ENCODE measurements around the gene SCAMP5. TPM values are rescaled to one million over a fixed set of nuclear protein-coding genes. Genes with fewer than 3 reads are reported as not detected.

The SCAMP5 gene
- total RNA-seq, 1 experiment from 2014 or later, result 10.7 TPM

GRCh38 chr15:75063889-75064288 lies 68.5 kb downstream of the SCAMP5 start:
- no peak for DNase-seq
- peaks cover 19% of the 10 kb centered on the region for H3K36me3 Mint-ChIP-seq (ENCODE audit: insufficient read depth, unreplicated experiment)
- no peaks in the 10 kb centered on the region for H3K9me3 Mint-ChIP-seq (ENCODE audit: low read depth, unreplicated experiment)
- no peak overlapping the region for H3K4me3 Mint-ChIP-seq (ENCODE audit: low read depth, unreplicated experiment)
- CTCF ChIA-PET, result no interaction called here
- TSS peak; percentile 15 for BruUV-seq (replicated peaks)
- H3K4me1 Mint-ChIP-seq (ENCODE audit: low read depth, unreplicated experiment), result peaks cover 65% of the 10 kb centered on the region
- TF ChIP-seq, protein P1, sequence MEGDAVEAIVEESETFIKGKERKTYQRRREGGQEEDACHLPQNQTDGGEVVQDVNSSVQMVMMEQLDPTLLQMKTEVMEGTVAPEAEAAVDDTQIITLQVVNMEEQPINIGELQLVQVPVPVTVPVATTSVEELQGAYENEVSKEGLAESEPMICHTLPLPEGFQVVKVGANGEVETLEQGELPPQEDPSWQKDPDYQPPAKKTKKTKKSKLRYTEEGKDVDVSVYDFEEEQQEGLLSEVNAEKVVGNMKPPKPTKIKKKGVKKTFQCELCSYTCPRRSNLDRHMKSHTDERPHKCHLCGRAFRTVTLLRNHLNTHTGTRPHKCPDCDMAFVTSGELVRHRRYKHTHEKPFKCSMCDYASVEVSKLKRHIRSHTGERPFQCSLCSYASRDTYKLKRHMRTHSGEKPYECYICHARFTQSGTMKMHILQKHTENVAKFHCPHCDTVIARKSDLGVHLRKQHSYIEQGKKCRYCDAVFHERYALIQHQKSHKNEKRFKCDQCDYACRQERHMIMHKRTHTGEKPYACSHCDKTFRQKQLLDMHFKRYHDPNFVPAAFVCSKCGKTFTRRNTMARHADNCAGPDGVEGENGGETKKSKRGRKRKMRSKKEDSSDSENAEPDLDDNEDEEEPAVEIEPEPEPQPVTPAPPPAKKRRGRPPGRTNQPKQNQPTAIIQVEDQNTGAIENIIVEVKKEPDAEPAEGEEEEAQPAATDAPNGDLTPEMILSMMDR (IDR thresholded peaks at IDR 0.05; ENCODE audit: unreplicated experiment), result no peak
- intact Hi-C loops (cut with micrococcal nuclease; ENCODE audit: unreplicated experiment), result no loop called here
- H3K27ac Mint-ChIP-seq (ENCODE audit: unreplicated experiment), result peak overlapping the region; percentile 72
- H3K27me3 Mint-ChIP-seq (ENCODE audit: unreplicated experiment), result no peaks in the 10 kb centered on the region

DNA sequence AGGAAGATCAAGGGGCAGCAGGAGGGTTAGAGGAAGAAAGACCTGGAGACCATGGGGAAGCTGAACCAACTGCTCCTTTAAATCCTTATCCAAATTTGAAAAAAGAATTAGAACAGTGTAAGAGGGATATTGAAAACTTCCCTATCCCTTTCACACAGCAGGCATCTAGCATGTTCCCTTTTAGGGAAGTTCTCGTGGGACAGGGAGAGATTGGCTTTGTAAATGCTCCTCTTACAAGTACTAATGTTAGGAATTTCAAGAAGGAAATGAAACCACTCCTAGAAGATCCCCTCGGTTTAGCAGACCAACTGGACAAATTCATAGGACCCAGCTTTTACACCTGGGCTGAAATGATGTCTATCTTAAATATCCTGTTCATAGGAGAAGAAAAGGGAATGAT lies 69.5 kb downstream of the SCAMP5 start:
- TF ChIP-seq, protein P1 (IDR thresholded peaks at IDR 0.05; ENCODE audit: unreplicated experiment), result no peak
- Mint-ChIP-seq H3K4me3 (ENCODE audit: low read depth, unreplicated experiment) (peak overlapping the region; percentile 58), H3K9me3 (ENCODE audit: low read depth, unreplicated experiment) (no peaks in the 10 kb centered on the region), H3K27me3 (ENCODE audit: unreplicated experiment) (no peaks in the 10 kb centered on the region), H3K27ac (ENCODE audit: unreplicated experiment) (peak overlapping the region; percentile 72), H3K4me1 (ENCODE audit: low read depth, unreplicated experiment) (peaks cover 65% of the 10 kb centered on the region), H3K36me3 (ENCODE audit: insufficient read depth, unreplicated experiment) (peaks cover 19% of the 10 kb centered on the region)
- DNase-seq, result no peak
- CTCF ChIA-PET, result interaction anchor here (0.6 to 3.7 kb wide), 7 partner anchors 11 to 139 kb away, joined by 3 to 38 read pairs (median 6); partner anchors contain the start of gene C15orf39
- intact Hi-C loops (cut with micrococcal nuclease; ENCODE audit: unreplicated experiment), result loop anchor here (5.0 kb wide), 1 partner anchor 37 kb away; no protein-coding TSS in a partner anchor
- no TSS peak for BruUV-seq (replicated peaks)

DNA sequence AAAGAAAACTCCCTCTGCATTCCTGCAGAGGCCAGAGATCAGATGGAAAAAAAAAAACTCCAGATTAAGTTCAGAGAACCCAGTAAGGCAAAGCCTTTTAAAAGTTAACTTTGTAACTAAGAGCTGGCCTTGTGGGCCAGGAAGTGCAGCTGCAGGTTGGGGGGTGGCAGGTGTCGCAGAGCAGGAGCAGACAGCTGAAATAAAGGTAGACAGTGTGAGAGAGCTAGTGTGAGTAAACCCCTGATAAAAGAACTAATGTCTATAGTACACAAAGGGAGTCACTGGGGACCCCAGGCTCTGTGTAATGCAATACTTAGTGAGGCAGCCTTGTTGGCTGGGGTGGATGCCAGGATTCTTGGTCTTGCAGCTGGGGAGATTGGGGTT lies 70.1 kb downstream of the SCAMP5 start:
- Mint-ChIP-seq H3K36me3 (ENCODE audit: insufficient read depth, unreplicated experiment) (peaks cover 19% of the 10 kb centered on the region), H3K4me1 (ENCODE audit: low read depth, unreplicated experiment) (peaks cover 65% of the 10 kb centered on the region), H3K27me3 (ENCODE audit: unreplicated experiment) (no peaks in the 10 kb centered on the region), H3K27ac (ENCODE audit: unreplicated experiment) (peak overlapping the region; percentile 72), H3K9me3 (ENCODE audit: low read depth, unreplicated experiment) (no peaks in the 10 kb centered on the region), H3K4me3 (ENCODE audit: low read depth, unreplicated experiment) (peak overlapping the region; percentile 58)
- intact Hi-C loops (cut with micrococcal nuclease; ENCODE audit: unreplicated experiment), result loop anchor here (5.0 kb wide), 1 partner anchor 37 kb away; no protein-coding TSS in a partner anchor
- CTCF ChIA-PET, result interaction anchor here (0.6 to 3.7 kb wide), 13 partner anchors 12 to 139 kb away, joined by 3 to 38 read pairs (median 4); partner anchors contain the start of gene C15orf39
- TF ChIP-seq, protein P1 (IDR thresholded peaks at IDR 0.05; ENCODE audit: unreplicated experiment), result no peak
- peak; percentile 66 for DNase-seq
- BruUV-seq (replicated peaks), result no TSS peak

- DNase-seq, result no peak
- H3K27me3 Mint-ChIP-seq (ENCODE audit: unreplicated experiment), result no peaks in the 10 kb centered on the region
- intact Hi-C loops (cut with micrococcal nuclease; ENCODE audit: unreplicated experiment), result loop anchor here (5.0 kb wide), 1 partner anchor 36 kb away; no protein-coding TSS in a partner anchor
- TF ChIP-seq, protein P1 (IDR thresholded peaks at IDR 0.05; ENCODE audit: unreplicated experiment), result no peak
- H3K4me3 Mint-ChIP-seq (ENCODE audit: low read depth, unreplicated experiment), result peak overlapping the region; percentile 58
- peak overlapping the region; percentile 72 for H3K27ac Mint-ChIP-seq (ENCODE audit: unreplicated experiment)
- no TSS peak for BruUV-seq (replicated peaks)
- H3K9me3 Mint-ChIP-seq (ENCODE audit: low read depth, unreplicated experiment), result no peaks in the 10 kb centered on the region
- peaks cover 19% of the 10 kb centered on the region for H3K36me3 Mint-ChIP-seq (ENCODE audit: insufficient read depth, unreplicated experiment)
- H3K4me1 Mint-ChIP-seq (ENCODE audit: low read depth, unreplicated experiment), result peaks cover 62% of the 10 kb centered on the region
- CTCF ChIA-PET, result interaction anchor here (0.5 to 3.7 kb wide), 17 partner anchors 8 to 431 kb away, joined by 3 to 38 read pairs (median 4); partner anchors contain the start of gene C15orf39
These were observed 70.6 kb downstream of the SCAMP5 start for GRCh38 chr15:75065851-75066509.
